GM12891 (cell line): ENCODE data around the gene ARRDC2.

Experiments used
- POLR2A ChIP-seq: IDR thresholded peaks from 2 replicates; pipeline ENCODE4 v1.6.1; 2011; ENCODE audit warnings: low read depth, low read length, control low read depth
- POLR2AphosphoS5 ChIP-seq: IDR thresholded peaks from 2 replicates; pipeline ENCODE4 v1.6.1; 2011; ENCODE audit warnings: low read depth, low read length, control low read depth
- TAF1 ChIP-seq: IDR thresholded peaks from 2 replicates; pipeline ENCODE4 v1.6.1; 2011; ENCODE audit warnings: low read depth, low read length, control low read depth

DNA sequence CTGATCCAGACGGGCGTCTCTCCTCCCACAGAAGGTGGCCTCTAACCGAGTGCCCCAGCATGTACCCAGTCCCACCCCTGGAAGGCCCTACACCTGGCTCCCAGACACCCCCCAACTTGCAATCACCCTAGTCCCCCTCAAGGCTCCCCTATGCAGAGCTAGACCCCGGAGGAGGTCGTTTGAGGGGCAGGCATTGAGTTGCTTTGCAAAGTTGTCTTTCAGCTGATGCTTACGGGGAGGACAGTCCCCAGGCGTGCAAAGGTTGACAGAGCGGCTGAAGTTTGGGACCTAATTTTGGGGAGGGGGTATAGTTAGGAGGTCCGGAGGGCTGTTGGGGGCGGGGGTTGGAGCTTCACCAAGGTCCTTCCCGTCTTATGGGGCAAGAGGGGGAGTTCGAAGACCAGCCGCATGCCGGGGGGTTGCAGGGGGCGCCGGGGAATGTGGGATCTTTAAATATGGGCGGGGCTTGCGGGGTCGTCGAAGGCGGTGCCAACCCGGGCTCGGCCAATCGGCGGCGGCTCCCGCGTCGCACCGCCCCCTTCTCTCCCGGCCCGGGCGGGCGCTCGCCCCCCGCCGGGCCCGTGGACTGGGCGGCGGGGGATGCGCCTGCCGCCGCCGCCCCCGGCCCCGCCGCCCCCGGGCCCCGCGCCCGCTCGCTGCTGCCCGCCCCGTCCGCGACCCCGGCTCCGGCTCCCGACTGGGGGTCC lies 41.3 kb upstream of the ARRDC2 start, which contains the start of gene KCNN1:
- no peak for TF ChIP-seq POLR2AphosphoS5
- TF ChIP-seq POLR2A, result no peak
- TF ChIP-seq TAF1, result no peak
